ENCODE data around the gene ELF1. TPM values are rescaled to one million over a fixed set of nuclear protein-coding genes. Genes with fewer than 3 reads are reported as not detected.

ELF1 gene
- total and polyA plus RNA-seq, 9 donors, result 21.7 to 39.5 (median 28.7) TPM

DNA sequence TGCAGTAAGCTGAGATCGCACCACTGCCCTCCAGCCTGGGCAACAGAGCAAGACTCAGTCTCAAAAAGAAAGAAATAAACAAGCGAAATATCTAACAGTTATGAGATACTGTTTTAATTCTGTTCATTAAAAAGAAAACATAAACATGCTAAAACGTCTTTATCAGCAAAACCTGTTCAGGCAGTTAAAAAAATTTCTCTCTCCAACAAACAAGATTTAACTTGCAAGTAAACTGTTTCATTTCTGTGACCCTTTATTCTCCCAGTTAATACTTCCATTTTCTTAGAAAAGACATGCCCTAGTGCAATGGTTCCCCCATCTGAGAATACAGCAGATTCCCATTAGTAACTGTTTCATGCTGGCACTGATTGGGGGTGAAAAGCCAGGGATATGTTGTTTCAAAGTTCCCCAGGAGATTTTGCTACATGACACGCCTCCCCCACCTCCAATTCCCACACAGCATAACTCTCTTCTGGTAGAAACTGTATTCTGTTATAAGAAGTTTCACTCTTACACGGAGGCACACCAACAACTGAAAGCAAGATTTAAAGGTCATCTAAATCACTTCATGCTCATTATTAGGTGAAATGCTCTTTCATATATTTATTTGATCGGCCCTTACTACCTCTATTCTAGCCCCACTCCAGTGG is 24.4 kb downstream of the ELF1 start:
- no peaks in the 10 kb centered on the region for H3K9me3 ChIP-seq (replicated peaks; ENCODE audit: control insufficient read depth, low read depth, low read length)
- DNase-seq, result no peak
- H3K4me3 ChIP-seq (ENCODE audit: low read length), result no peak overlapping the region
- 17% methylated on average over 1 of the region's 6 CpGs for WGBS (ENCODE audit: insufficient coverage)
- no peaks in the 10 kb centered on the region for H3K36me3 ChIP-seq (ENCODE audit: control insufficient read depth, insufficient read depth, low read length)
- no peaks in the 10 kb centered on the region for H3K27me3 ChIP-seq (ENCODE audit: control insufficient read depth, insufficient read depth, low read length)
- no peak overlapping the region for H3K27ac ChIP-seq (ENCODE audit: low read length)
- H3K4me1 ChIP-seq (ENCODE audit: control insufficient read depth, insufficient read depth, low read length), result peaks cover 8% of the 10 kb centered on the region

DNA sequence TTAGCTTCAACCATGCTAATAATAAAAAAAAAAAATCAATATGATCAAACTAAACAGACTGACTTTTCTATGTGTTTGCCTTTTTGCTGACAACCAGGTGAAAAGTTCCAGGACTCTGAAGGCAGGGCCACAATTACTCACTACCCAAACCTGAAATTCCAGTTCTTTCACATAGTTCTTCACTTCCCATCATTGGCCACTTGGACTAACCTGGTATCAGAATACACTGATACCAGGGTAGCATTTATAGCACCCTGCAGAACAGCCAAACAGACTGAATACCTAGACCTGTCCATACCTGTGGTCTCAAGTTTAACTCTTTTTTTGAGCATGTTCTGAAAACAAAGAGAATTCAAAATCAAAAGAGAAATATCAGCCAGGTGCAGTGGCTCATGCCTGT is 25.1 kb downstream of the ELF1 start:
- no peak overlapping the region for H3K27ac ChIP-seq (ENCODE audit: low read length)

DNA sequence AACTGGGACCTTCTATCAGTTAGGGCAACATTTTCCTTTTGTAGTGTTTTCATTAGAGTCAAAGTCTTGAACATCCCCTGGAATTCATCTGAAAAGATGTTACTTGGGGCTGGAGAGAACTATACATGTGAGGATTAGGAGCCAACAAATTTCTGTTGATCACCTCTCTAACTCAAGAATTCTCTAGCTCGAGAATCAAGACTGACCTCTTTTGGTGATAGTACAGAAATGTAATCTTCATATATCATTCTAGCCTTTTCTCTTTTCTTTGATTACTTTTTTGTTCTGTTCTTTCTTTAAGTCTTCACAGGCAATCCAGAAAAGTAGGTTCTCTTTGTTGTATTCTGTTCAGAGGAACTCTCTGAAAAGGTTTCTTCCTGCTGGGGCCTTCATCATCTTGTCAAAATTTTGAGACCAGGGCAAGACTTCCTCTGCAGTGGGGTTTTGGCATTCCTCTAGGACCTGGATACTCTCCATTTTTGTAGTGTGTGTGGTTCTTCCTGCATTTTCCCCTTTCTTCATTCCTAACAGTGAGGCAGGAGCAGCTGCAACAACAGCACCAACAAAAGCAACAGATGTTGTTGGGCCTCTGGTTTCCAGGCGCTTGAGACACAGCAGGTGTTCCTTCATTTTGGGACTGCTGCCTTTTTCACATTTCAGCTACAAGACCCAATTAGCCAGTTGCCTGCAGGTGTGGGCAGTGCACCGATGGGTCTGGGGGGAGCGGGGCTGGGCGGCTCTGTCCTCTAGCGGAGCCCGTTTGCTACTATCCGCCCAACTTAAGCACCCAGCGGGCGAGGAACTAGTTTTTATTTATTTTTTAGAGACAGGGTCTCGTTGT is 26.2 kb downstream of the ELF1 start:
- peak; percentile 69 for DNase-seq
- peaks cover 8% of the 10 kb centered on the region for H3K4me1 ChIP-seq (ENCODE audit: control insufficient read depth, insufficient read depth, low read length)

More for the DNA sequence above, 25.1 kb downstream of the ELF1 start:
- H3K4me1 ChIP-seq (ENCODE audit: control insufficient read depth, insufficient read depth, low read length), result peaks cover 8% of the 10 kb centered on the region
- no peaks in the 10 kb centered on the region for H3K27me3 ChIP-seq (ENCODE audit: control insufficient read depth, insufficient read depth, low read length)
- no peak overlapping the region for H3K4me3 ChIP-seq (ENCODE audit: low read length)
- H3K9me3 ChIP-seq (replicated peaks; ENCODE audit: control insufficient read depth, low read depth, low read length), result no peaks in the 10 kb centered on the region
- H3K36me3 ChIP-seq (ENCODE audit: control insufficient read depth, insufficient read depth, low read length), result no peaks in the 10 kb centered on the region
- no peak for DNase-seq

DNA sequence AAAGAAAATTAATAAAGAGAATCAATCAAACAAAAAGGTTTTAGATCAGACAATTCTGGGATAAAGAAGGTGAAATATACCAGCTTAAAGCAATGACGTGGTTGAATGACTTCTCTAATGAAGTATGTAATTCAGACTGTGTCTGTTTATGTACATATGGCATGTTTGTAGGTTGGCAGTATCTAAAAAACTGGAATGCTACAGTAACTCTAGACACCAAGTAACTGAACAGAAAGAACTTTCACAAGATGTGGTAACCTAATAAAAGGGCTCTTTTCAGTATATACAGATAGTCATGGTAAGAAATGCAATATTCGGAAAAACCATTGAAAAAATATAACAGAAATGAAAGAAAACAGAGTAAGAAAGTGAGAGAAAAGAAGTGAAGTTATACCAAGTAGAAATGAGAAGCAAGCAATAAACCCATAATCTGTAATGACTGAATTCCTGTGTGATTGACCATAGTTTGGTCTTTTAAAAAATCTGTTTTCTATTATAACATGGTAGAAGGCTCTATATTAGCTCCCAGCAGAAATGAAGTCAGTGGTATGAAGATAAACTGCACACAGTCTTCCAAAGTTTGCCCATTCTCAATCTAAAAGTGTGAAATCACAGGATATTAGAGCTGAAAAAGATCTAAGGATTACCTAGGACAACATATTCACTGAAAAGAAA is 31.4 kb downstream of the ELF1 start:
- Histone ChIP-seq H3K27me3 (ENCODE audit: control insufficient read depth, insufficient read depth, low read length) (no peaks in the 10 kb centered on the region), H3K4me1 (ENCODE audit: control insufficient read depth, insufficient read depth, low read length) (peaks cover 5% of the 10 kb centered on the region), H3K36me3 (ENCODE audit: control insufficient read depth, insufficient read depth, low read length) (no peaks in the 10 kb centered on the region), H3K4me3 (ENCODE audit: low read length) (no peak overlapping the region), H3K9me3 (replicated peaks; ENCODE audit: control insufficient read depth, low read depth, low read length) (no peaks in the 10 kb centered on the region), H3K27ac (ENCODE audit: low read length) (no peak overlapping the region)
- no peak for DNase-seq
- WGBS (ENCODE audit: insufficient coverage), result no CpG with 5 or more reads among the region's 2 CpGs

More for the DNA sequence above, 26.2 kb downstream of the ELF1 start:
- Histone ChIP-seq H3K27ac (ENCODE audit: low read length) (peak overlapping the region; percentile 47), H3K27me3 (ENCODE audit: control insufficient read depth, insufficient read depth, low read length) (no peaks in the 10 kb centered on the region), H3K36me3 (ENCODE audit: control insufficient read depth, insufficient read depth, low read length) (no peaks in the 10 kb centered on the region), H3K9me3 (replicated peaks; ENCODE audit: control insufficient read depth, low read depth, low read length) (no peaks in the 10 kb centered on the region), H3K4me3 (ENCODE audit: low read length) (no peak overlapping the region)
- 81% methylated on average over 5 of the region's 11 CpGs for WGBS (ENCODE audit: insufficient coverage)

DNA sequence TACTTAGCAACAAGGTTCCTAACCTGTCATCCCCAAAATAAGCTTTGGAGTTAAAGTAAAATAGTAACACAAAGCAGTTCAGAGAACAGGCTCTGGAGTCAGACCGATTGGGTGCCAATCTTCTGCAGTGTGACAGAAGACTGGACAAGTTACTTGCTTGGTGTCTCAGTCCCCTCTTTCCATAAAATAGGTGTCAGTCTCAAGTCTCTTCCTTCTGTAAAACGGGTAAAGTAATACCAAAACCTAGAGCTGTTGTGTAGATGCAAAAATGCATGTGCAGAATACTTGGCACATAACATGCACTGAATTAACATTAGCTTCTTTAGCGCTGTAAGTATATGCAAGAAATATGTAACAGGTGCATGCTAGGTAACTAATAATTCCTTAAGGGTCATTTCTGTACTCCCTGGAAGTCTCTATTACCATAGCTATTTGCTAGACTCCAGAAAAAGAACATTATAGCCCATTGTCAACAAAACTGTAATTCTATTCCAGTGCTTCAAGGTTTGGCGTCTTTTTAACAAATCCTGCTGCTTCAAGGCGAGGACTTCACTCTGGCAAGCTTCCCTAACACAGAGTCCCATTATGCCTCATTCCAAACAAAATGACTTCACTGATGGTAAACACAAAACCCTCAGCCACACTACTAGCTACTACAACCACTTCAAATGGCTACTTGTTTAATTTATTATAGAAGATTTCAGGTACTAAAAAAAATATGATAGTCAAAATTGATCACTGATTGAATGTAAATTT is 32.8 kb downstream of the ELF1 start:
- Histone ChIP-seq H3K27me3 (ENCODE audit: control insufficient read depth, insufficient read depth, low read length) (no peaks in the 10 kb centered on the region), H3K4me3 (ENCODE audit: low read length) (no peak overlapping the region), H3K4me1 (ENCODE audit: control insufficient read depth, insufficient read depth, low read length) (peaks cover 5% of the 10 kb centered on the region), H3K9me3 (replicated peaks; ENCODE audit: control insufficient read depth, low read depth, low read length) (no peaks in the 10 kb centered on the region), H3K27ac (ENCODE audit: low read length) (no peak overlapping the region), H3K36me3 (ENCODE audit: control insufficient read depth, insufficient read depth, low read length) (no peaks in the 10 kb centered on the region)
- DNase-seq, result peak; percentile 80
- 23% methylated on average over 3 of the region's 5 CpGs for WGBS (ENCODE audit: insufficient coverage)

DNA sequence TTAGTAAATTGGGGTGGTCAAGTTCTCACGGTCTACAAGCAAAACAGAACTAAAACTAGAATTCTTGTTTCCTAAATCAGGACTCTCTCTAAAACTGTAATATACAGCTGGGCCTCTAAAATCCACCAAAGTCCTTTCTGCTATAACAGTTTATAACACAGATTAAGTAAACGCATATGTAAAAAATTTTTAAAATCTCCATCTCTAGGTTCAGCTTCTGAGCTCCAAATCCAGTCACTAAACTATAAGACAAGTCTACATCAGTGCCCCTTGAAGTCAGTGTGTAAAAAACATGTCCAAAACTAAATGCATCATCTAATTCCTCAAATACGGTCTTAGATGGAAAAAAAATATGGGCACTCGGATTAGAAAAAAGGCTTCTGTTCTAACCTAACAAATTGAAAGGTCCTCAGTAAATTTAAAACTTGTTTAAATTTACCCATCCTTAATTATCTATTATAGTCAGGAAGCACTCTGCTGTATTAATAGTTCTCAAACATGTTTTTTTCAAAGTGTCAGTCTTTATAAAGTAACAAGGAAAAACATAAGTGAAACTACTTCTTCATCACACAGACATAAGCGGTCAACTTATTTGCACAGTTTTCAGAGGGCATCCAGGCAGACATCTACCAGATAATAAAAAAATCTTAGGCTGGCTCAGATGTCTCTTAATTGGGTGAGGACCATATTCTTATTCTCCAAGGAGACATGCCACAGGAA is 33.6 kb downstream of the ELF1 start:
- no CpG with 5 or more reads among the region's 5 CpGs for WGBS (ENCODE audit: insufficient coverage)
- DNase-seq, result no peak
- Histone ChIP-seq H3K4me3 (ENCODE audit: low read length) (no peak overlapping the region), H3K36me3 (ENCODE audit: control insufficient read depth, insufficient read depth, low read length) (no peaks in the 10 kb centered on the region), H3K9me3 (replicated peaks; ENCODE audit: control insufficient read depth, low read depth, low read length) (no peaks in the 10 kb centered on the region), H3K4me1 (ENCODE audit: control insufficient read depth, insufficient read depth, low read length) (peaks cover 5% of the 10 kb centered on the region), H3K27ac (ENCODE audit: low read length) (no peak overlapping the region), H3K27me3 (ENCODE audit: control insufficient read depth, insufficient read depth, low read length) (no peaks in the 10 kb centered on the region)

DNA sequence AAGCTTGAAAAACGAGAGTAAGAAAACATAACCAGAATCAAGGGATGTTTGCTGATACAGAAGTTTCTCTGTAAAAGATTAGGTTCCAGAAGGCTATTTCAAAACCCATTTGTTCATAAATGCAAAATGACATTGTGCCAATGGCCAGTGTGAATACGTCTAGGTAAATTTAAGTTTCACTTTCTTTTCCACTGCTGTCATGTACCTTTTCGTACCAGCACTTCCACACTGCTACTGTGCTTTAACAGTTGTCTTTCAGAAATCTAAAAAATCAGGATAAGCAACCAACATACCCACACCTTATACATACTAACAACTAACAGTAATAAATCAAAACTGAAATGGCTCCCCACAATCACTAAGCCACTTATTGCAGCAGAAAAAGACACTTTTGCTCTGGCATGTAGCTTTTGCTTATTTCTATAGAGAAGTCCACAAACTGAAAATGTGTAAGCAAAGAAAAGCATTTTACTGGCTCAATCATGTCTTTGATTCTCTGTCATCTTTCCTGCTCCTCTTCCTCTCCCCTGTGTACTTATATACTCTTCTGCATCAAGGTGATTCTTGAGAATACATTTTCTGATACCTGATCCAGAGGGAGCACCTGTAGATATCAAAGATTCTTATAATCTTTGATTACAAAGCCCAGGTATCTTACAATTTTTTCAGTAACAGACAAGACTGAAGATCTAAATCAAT is 34.3 kb downstream of the ELF1 start:
- no peaks in the 10 kb centered on the region for H3K36me3 ChIP-seq (ENCODE audit: control insufficient read depth, insufficient read depth, low read length)
- no peaks in the 10 kb centered on the region for H3K27me3 ChIP-seq (ENCODE audit: control insufficient read depth, insufficient read depth, low read length)
- 83% methylated on average over 2 of the region's 3 CpGs for WGBS (ENCODE audit: insufficient coverage)
- H3K4me1 ChIP-seq (ENCODE audit: control insufficient read depth, insufficient read depth, low read length), result peaks cover 5% of the 10 kb centered on the region
- DNase-seq, result no peak
- peak overlapping the region; percentile 53 for H3K27ac ChIP-seq (ENCODE audit: low read length)
- H3K4me3 ChIP-seq (ENCODE audit: low read length), result no peak overlapping the region
- no peaks in the 10 kb centered on the region for H3K9me3 ChIP-seq (replicated peaks; ENCODE audit: control insufficient read depth, low read depth, low read length)

DNA sequence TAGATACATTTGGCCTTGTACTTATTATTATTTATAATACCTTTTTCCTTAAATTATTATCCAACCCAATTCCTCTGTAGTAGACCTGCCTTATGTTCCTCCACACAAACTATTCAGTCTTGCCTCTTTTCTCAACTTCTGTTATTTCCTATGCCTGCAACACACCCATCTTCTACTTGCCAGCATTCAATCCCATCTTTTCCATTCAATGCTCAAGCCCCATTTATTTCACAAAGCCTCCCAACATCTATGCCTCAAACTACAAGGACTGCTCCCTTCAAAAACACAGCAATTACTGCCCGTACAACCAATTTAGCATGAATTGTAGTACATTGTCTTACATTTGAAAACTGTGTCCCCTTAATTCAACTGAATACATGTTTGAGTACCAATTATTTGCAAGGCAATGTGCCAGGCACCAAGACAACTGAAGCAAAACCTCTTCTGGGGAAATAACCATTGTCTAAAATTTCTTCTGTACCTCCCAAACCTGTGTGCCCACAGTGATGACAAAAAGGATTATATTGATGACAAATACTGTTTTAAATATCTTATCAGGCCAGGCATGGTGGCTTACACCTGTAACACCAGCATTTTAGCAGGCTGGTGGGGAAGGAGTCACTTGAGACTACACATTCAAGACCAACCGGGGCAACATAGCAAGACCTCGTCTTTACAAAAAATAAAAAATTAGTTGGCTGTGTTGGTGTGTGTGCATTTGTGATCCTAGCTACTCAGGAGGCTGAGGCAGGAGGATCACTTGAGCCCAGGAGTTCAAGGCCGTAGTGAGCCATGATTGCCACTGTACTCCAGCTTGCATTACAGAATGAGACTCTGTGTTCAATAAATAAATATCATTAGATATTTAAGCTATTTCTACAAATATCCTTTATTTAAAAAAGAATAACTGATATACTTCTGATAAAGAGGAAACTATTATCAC is 35.1 kb downstream of the ELF1 start:
- H3K36me3 ChIP-seq (ENCODE audit: control insufficient read depth, insufficient read depth, low read length), result no peaks in the 10 kb centered on the region
- H3K27ac ChIP-seq (ENCODE audit: low read length), result peak overlapping the region; percentile 89
- H3K4me1 ChIP-seq (ENCODE audit: control insufficient read depth, insufficient read depth, low read length), result peaks cover 5% of the 10 kb centered on the region
- no peaks in the 10 kb centered on the region for H3K9me3 ChIP-seq (replicated peaks; ENCODE audit: control insufficient read depth, low read depth, low read length)
- no peak overlapping the region for H3K4me3 ChIP-seq (ENCODE audit: low read length)
- no CpG with 5 or more reads among the region's 4 CpGs for WGBS (ENCODE audit: insufficient coverage)
- no peaks in the 10 kb centered on the region for H3K27me3 ChIP-seq (ENCODE audit: control insufficient read depth, insufficient read depth, low read length)
- no peak for DNase-seq

Measured in muscle of leg (tissue), 11 donors.